ENCODE measurements around the gene TMEM212.

DNA sequence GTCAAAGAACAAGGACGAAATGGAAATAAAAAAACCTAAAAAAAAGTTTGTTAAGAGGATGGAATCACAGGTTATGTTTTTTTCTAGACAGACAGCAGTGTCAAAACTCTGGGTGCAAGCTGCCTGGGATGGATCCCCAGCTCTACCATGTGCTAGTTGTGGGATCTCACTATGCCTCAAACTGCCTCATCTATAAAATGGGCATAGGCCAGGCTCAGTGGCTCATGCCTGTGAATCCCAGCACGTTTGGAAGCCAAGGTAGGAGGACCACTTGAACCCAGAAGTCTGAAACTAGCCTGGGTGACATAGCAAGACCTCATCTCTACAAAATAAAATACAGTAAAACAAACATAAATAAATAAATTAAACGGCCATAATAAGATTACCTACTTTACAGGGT lies 37.5 kb upstream of the TMEM212 start:
- TF ChIP-seq, protein P1, sequence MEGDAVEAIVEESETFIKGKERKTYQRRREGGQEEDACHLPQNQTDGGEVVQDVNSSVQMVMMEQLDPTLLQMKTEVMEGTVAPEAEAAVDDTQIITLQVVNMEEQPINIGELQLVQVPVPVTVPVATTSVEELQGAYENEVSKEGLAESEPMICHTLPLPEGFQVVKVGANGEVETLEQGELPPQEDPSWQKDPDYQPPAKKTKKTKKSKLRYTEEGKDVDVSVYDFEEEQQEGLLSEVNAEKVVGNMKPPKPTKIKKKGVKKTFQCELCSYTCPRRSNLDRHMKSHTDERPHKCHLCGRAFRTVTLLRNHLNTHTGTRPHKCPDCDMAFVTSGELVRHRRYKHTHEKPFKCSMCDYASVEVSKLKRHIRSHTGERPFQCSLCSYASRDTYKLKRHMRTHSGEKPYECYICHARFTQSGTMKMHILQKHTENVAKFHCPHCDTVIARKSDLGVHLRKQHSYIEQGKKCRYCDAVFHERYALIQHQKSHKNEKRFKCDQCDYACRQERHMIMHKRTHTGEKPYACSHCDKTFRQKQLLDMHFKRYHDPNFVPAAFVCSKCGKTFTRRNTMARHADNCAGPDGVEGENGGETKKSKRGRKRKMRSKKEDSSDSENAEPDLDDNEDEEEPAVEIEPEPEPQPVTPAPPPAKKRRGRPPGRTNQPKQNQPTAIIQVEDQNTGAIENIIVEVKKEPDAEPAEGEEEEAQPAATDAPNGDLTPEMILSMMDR (IDR thresholded peaks at IDR 0.05; ENCODE audit: poor library complexity): no peak
- TF ChIP-seq EZH2 (IDR thresholded peaks at IDR 0.05; ENCODE audit: borderline replicate concordance) (no peak), EZH2phosphoT487 (IDR thresholded peaks at IDR 0.05; ENCODE audit: low read depth, severe bottlenecking, unreplicated experiment) (no peak)
